Adipose tissue (tissue), 3 donors: ENCODE results near the gene IL37. TPM values are rescaled to one million over a fixed set of nuclear protein-coding genes. Genes with fewer than 3 reads are reported as not detected.
"Not testable (repeated sequence)": the region's sequence is repeated elsewhere in the genome, so short reads cannot be mapped to it uniquely, and the experiment has no call there.

ENCODE experiments used
- H3K27ac ChIP-seq: one replicate; pipeline ENCODE4 v1.5.1; 2013; ENCODE audit warnings: low read depth, low read length
- WGBS, 3 donors: extraction: QIAGEN DNeasy Blood & Tissue Kit; methylation state at CpG; one replicate each; pipeline ENCODE4 v1.1.7; 2013; 5-methylcytosine and 5-hydroxymethylcytosine counted together
- polyA plus RNA-seq, 3 donors: library from polyadenylated mRNA; stranded (reverse); fragments of 200-250 nt; gene quantifications; one replicate each; pipeline ENCODE4 v1.2.3, GENCODE V29; 2013
- donor health status: healthy with polysubstance abuse.
- donor health status: Bipolar disorder and iron deficiency.
- donor health status: healthy.

The IL37 gene
- polyA plus RNA-seq, 3 donors = not detected

DNA sequence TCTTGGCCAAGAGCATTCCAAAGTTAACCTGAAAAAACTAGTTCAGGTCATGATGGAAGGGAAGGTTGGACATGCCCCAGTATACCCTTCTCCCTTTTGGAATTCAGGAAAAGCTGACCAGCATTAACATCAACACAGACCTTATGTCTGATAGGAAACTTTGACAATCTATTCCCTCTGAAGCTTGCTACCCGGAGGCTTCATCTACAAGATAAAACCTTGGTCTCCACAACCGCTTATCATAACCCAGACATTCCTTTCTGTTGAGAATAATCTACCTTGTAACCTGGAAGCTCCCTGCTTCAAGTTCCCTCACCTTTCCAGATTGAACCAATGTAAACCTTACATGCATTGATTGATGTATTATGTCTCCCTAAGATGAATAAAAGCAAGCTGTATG lies 24.7 kb upstream of the IL37 start:
- H3K27ac ChIP-seq = no peak overlapping the region
- WGBS, 3 donors = 66 to 94% (median 83%) methylated on average over 2 of the region's 2 CpGs

DNA sequence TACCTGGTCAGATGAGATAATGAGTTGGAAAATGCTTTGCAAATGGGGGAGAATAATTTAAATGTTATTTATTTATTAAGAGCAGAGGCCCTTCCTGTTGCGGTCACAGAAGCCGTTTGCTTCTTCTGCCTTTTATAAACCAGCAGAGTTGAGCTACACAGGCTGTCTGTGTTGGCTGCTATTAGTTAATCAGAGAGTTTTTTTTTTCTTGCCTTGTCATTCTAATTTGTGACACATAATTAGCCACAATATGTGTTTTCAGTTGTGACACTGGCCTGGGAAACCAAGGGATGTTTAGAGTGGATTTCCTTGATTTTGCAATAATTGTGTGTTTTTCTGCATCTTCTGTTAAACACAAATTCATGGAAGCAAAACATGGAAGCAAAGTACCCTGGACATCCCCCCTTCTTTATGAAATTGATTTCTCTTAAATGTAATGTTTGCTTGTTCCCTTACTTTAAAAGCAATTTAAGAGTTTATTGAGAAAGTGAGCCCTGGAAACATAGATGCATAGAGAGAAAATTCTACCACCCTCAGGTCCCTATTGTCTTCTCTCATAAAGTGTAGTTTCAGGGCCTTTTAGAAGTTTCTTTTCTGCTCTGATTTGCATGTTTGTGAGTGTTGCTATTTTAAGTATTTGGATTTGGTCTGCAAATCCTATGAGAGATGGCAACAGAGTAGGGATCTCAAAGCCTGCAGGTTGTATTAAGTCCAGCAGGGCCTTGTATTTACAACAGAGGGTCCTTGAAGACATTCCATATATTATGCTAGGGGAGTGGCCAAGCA lies 22.8 kb upstream of the IL37 start:
- WGBS, 3 donors = 45 to 90% (median 68%) methylated on average over 2 of the region's 2 CpGs
- H3K27ac ChIP-seq = no peak overlapping the region

DNA sequence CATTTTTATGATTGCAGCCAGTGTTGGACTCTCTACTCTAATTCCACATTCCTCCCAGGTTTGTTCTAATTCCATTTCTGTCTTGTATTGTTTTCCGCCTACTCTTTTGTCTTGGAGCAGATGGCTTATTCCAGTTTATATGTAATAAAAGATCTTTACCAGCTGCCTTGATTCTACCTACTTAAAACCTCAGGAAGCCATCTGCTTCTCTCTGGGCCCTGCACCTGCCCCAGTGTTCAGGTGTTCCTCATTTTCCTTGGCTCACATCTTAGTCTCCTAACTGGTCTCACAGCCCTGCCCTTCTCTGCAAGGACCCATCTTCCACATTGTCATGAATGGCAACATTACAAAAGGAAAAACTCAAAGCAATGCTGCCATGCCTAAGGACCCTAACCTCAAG lies 21.0 kb upstream of the IL37 start:
- no peak overlapping the region for H3K27ac ChIP-seq
- WGBS, 3 donors = 97 to 100% (median 98%) methylated on average over 1 of the region's 1 CpG

GRCh38 chr2:112891385-112891831 lies 19.6 kb upstream of the IL37 start:
- no peak overlapping the region for H3K27ac ChIP-seq

GRCh38 chr2:112893752-112894151 lies 17.2 kb upstream of the IL37 start:
- WGBS, 3 donors = 84 to 94% (median 85%) methylated on average over 2 of the region's 2 CpGs
- H3K27ac ChIP-seq = no peak overlapping the region

More at GRCh38 chr2:112891385-112891831, 19.6 kb upstream of the IL37 start:
- WGBS, 3 donors = 73 to 86% (median 74%) methylated on average over 6 of the region's 6 CpGs

- 80 to 88% (median 82%) methylated on average over 8 of the region's 8 CpGs for WGBS, 3 donors
- no peak overlapping the region for H3K27ac ChIP-seq
Observed at GRCh38 chr2:112896909-112897623, 13.9 kb upstream of the IL37 start.

- WGBS, 3 donors = 85 to 93% (median 89%) methylated on average over 3 of the region's 3 CpGs
- H3K27ac ChIP-seq = no peak overlapping the region
Observed at GRCh38 chr2:112897624-112897978, 13.4 kb upstream of the IL37 start.

DNA sequence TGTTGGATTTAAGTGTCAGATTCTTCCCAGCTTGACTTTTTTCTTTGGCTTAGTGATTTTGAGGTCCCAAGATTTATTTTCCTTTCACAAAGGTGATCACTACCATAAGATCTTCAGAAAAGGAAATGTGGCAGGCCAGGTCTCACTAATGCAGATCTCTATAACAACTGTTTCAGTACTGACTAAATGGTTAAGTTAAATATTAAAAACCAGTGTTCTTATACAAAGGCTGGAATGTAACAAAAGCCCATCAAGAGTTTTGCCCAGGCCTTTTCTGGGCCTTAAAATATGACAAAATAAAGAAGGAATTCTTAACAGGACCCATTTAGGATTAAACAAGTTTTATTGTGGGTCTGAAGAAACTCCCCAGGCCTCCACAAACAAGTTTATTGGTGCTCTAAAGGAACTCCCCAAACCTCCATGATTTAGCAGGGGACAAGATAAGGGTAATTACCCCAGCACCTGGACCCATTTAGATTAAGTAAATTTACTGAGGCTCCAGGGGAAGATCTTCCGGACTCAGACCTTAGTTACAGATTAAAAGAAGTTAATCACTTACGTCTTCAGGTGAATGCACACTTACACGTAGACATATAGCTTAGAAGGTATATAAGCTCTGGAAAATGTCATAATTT lies 9.4 kb upstream of the IL37 start:
- H3K27ac ChIP-seq = not testable (repeated sequence)
- 71 to 83% (median 82%) methylated on average over 3 of the region's 3 CpGs for WGBS, 3 donors

DNA sequence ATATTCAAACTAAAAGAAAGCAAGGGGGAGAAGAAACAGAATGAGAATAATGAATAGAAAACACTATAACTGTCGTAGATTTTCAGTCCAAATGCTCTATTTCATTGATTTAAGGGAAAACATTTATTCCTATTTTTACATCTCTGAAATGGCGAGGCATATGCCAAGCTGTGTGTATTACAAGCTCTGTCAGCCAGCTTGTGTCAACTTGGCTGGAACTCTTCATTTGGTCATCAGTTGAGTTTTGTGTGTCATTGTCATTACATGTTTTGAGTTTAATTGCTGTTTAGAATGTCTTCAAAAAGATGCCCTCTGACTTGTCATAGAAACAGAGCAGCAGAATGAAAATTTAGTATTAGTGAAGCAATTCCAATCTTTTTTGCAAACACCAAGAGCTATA lies 8.1 kb upstream of the IL37 start:
- 82 to 93% (median 88%) methylated on average over 2 of the region's 2 CpGs for whole genome bisulfite sequencing, 3 donors

GRCh38 chr2:112904883-112905282 lies 6.1 kb upstream of the IL37 start:
- H3K27ac ChIP-seq = no peak overlapping the region
- WGBS, 3 donors = 72 to 89% (median 88%) methylated on average over 5 of the region's 5 CpGs

More for the DNA sequence above, 8.1 kb upstream of the IL37 start:
- no peak overlapping the region for H3K27ac ChIP-seq

- WGBS, 3 donors = 62 to 80% (median 64%) methylated on average over 2 of the region's 2 CpGs
- H3K27ac ChIP-seq = no peak overlapping the region
Observed at GRCh38 chr2:112906276-112906675, 4.7 kb upstream of the IL37 start.

DNA sequence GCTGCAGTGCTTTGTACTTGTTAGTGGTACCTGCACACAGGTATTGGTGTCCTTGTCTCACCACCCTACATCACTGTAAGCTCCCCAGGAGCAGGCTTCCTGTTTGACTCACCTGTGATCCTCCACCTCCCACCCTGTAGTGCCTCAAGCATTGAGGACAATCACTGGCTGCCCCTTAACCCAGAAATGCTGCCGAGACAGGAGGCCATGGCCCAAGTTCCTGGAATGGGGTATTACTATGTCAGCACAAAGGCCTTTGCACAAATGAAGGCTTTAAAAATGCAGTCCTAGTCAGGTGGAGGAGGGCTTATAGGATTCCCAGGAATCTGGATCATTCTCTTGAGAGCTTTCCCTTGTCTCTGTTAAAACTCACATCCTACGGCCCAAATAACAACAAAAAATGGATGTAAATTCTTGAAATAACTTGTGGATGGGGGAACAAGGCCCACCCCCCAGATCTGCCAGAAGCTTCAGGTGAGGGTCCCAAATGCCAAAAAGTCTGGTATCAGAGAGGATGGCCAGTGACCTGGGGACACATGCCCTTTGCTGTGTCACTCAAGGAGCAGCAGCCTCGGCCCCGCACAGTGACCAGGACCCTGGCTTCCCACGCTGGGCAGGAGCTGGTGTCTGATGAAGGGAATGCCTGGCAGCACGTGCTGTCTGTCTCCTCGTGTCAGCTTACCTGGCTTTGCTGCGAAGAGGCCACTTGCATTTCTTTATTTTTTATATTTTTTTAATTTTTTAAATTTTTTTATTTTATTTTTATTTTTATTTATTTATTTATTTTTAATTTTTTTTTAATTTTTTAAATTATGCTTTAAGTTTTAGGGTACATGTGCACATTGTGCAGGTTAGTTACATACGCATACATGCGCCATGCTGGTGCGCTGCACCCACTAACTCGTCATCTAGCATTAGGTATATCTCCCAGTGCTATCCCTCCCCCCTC lies 3.7 kb upstream of the IL37 start:
- WGBS, 3 donors = 92 to 97% (median 93%) methylated on average over 12 of the region's 12 CpGs
- H3K27ac ChIP-seq = no peak overlapping the region

- H3K27ac ChIP-seq = not testable (repeated sequence)
- 71 to 76% (median 73%) methylated on average over 2 of the region's 2 CpGs for WGBS, 3 donors
Observed at GRCh38 chr2:112908559-112908958, 2.4 kb upstream of the IL37 start.

DNA sequence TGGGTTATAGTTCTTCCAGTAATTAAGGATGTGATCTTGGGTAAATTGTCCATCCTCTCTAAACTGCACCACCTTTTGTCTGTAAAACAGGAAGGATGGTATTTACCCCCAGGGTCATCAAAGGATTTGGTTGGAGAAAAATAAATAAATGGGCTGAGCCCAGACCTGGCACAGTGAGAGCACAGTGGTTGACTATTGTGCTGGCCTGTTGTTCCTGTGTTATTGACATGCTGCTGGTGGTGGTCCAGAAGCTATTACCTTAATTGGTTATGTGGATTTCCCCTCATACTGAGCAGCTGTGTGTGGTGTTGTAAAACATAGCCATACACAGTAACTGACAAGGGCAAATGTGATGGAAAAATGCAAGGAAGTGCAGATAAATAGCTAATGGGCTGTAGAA lies 746 bp upstream of the IL37 start:
- H3K27ac ChIP-seq = no peak overlapping the region

DNA sequence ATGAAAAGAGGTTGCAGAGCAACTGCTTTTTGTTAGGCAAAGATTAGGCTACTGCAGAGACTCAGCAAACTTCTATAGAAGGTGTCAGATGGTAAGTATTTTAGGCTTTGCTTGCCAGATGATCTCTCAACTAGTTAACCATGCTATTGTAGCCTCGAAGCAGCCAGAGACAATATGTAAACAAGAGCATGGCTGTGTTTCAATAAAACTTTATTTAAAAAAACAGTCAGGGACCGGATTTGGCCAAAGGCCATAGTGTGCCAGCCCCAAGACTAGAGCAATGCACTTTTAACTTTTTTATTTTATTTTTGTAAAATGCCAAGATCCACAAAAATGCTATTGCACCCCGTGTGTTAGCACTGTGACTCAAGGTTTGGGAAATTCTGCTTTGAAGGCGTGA lies 1.4 kb downstream of the IL37 start:
- H3K27ac ChIP-seq = no peak overlapping the region
- WGBS, 3 donors = 70 to 90% (median 90%) methylated on average over 4 of the region's 4 CpGs

GRCh38 chr2:112915300-112916144 lies 4.6 kb downstream of the IL37 start:
- no peak overlapping the region for H3K27ac ChIP-seq
- WGBS, 3 donors = 76 to 77% (median 77%) methylated on average over 7 of the region's 7 CpGs

GRCh38 chr2:112916145-112916571 lies 5.2 kb downstream of the IL37 start:
- H3K27ac ChIP-seq = no peak overlapping the region
- WGBS, 3 donors = 56 to 68% (median 61%) methylated on average over 3 of the region's 3 CpGs
